Activated CD8-positive, alpha-beta T cell treated with anti-CD3 and anti-CD28 coated beads, Interleukin-2, amount 10 ng/mL, durations not matched to agents 7 days and 5 days (primary cell): ENCODE data around the gene GLRA1. TPM values are rescaled to one million over a fixed set of nuclear protein-coding genes. Genes with fewer than 3 reads are reported as not detected.
"Not testable (repeated sequence)": the region's sequence is repeated elsewhere in the genome, so short reads cannot be mapped to it uniquely, and the experiment has no call there.

ENCODE experiments used
- ATAC-seq: fragments of 150-1000 bp; cut with Tn5 transposase; one replicate; pipeline ENCODE4 v1.10.0; 2021; ENCODE audit warnings: moderate library complexity
- CTCF ChIA-PET: fragments of 350-600 bp; sonication (Branson Sonifier 250); formaldehyde crosslinking; loops from one replicate; lab custom pipeline; 2021; ENCODE audit warnings: antibody characterized with exemption; lab: Charles Lee
- POLR2A ChIA-PET: fragments of 350-600 bp; sonication (Branson Sonifier 250); formaldehyde crosslinking; loops from one replicate; lab custom pipeline; 2021; ENCODE audit warnings: antibody characterized with exemption; lab: Charles Lee
- DNase-seq: peaks from one replicate; pipeline ENCODE4 v3.0.0-alpha.2; 2020
- H3K27ac Mint-ChIP-seq: one replicate; pipeline ENCODE4 v1.8.0; 2021; ENCODE audit warnings: mild to moderate bottlenecking, mixed read lengths
- H3K27me3 Mint-ChIP-seq: one replicate; pipeline ENCODE4 v1.8.0; 2021; ENCODE audit warnings: low read depth, mixed read lengths
- H3K36me3 Mint-ChIP-seq: one replicate; pipeline ENCODE4 v1.8.0; 2021; ENCODE audit warnings: low read depth, mixed read lengths
- H3K4me1 Mint-ChIP-seq: one replicate; pipeline ENCODE4 v1.8.0; 2021; ENCODE audit warnings: low read depth, mixed read lengths
- H3K4me3 Mint-ChIP-seq: one replicate; pipeline ENCODE4 v1.8.0; 2021; ENCODE audit warnings: mild to moderate bottlenecking, mixed read lengths
- H3K9me3 Mint-ChIP-seq: one replicate; pipeline ENCODE4 v1.8.0; 2022; ENCODE audit warnings: mixed read lengths; ENCODE audit not compliant: insufficient read depth
- total RNA-seq, 2 experiments: library from RNA; stranded (reverse); gene quantifications; one replicate each; pipeline ENCODE4 v1.2.3, GENCODE V29; 2021

GLRA1 gene
- total RNA-seq, 2 experiments from 2014 or later, result not detected

- DNase-seq (no peak), ATAC-seq (no peak)
- peaks cover 33% of the 10 kb centered on the region for H3K36me3 Mint-ChIP-seq
- H3K27me3 Mint-ChIP-seq, result no peaks in the 10 kb centered on the region
- H3K27ac Mint-ChIP-seq, result no peak overlapping the region
- CTCF ChIA-PET, result interaction anchor here (5.1 kb wide), 1 partner anchor 13 kb away, joined by 19 read pairs; the partner anchor contains the start of gene G3BP1
- H3K4me1 Mint-ChIP-seq, result peaks cover 43% of the 10 kb centered on the region
- no peaks in the 10 kb centered on the region for H3K9me3 Mint-ChIP-seq
- POLR2A ChIA-PET, result interaction anchor here (1.0 to 3.0 kb wide), 2 partner anchors 8 to 12 kb away, joined by 3 to 19 read pairs; partner anchors contain the start of gene G3BP1
- H3K4me3 Mint-ChIP-seq, result no peak overlapping the region
Measured at GRCh38 chr5:151784141-151784540, 140.5 kb downstream of the GLRA1 start.

- H3K4me3 Mint-ChIP-seq, ATAC-seq, H3K27ac Mint-ChIP-seq, H3K27me3 Mint-ChIP-seq, H3K9me3 Mint-ChIP-seq, DNase-seq: not testable (repeated sequence)
- ChIA-PET CTCF (interaction anchor here (5.1 kb wide), 1 partner anchor 13 kb away, joined by 19 read pairs; the partner anchor contains the start of gene G3BP1), POLR2A (interaction anchor here (3.0 kb wide), 1 partner anchor 12 kb away, joined by 19 read pairs; the partner anchor contains the start of gene G3BP1)
- Mint-ChIP-seq H3K36me3 (peaks cover 35% of the 10 kb centered on the region), H3K4me1 (peaks cover 46% of the 10 kb centered on the region)
Measured at GRCh38 chr5:151783664-151784063, 141.0 kb downstream of the GLRA1 start.

GRCh38 chr5:151781201-151781600, 143.4 kb downstream of the GLRA1 start:
- peaks cover 60% of the 10 kb centered on the region for H3K4me1 Mint-ChIP-seq
- H3K9me3 Mint-ChIP-seq, result no peaks in the 10 kb centered on the region
- H3K27me3 Mint-ChIP-seq, result no peaks in the 10 kb centered on the region
- DNase-seq (no peak), ATAC-seq (no peak)
- no peak overlapping the region for H3K27ac Mint-ChIP-seq
- POLR2A ChIA-PET, result interaction anchor here (1.4 kb wide), 1 partner anchor 10 kb away, joined by 4 read pairs; the partner anchor contains the start of gene G3BP1
- CTCF ChIA-PET, result interaction anchor here (1.0 to 5.1 kb wide), 4 partner anchors 10 to 129 kb away, joined by 3 to 19 read pairs (median 6); partner anchors contain the start of gene G3BP1
- H3K4me3 Mint-ChIP-seq, result no peak overlapping the region
- H3K36me3 Mint-ChIP-seq, result peaks cover 40% of the 10 kb centered on the region

- Mint-ChIP-seq H3K4me1 (peaks cover 63% of the 10 kb centered on the region), H3K27me3 (no peaks in the 10 kb centered on the region), H3K9me3 (no peaks in the 10 kb centered on the region), H3K4me3 (no peak overlapping the region), H3K36me3 (peaks cover 45% of the 10 kb centered on the region), H3K27ac (peak overlapping the region; percentile 43)
- no peak for DNase-seq
- no peak for ATAC-seq
- ChIA-PET POLR2A (interaction anchor here (0.5 to 1.4 kb wide), 2 partner anchors 9 to 15 kb away, joined by 3 to 4 read pairs; partner anchors contain the start of gene G3BP1), CTCF (interaction anchor here (5.1 kb wide), 1 partner anchor 9 kb away, joined by 19 read pairs; the partner anchor contains the start of gene G3BP1)
Measured at GRCh38 chr5:151780348-151780747, 144.3 kb downstream of the GLRA1 start.

- POLR2A ChIA-PET, result interaction anchor here (0.5 to 1.4 kb wide), 2 partner anchors 8 to 15 kb away, joined by 3 to 4 read pairs; partner anchors contain the start of gene G3BP1
- CTCF ChIA-PET, result no interaction called here
Measured at GRCh38 chr5:151779531-151780125, 145.0 kb downstream of the GLRA1 start.

GRCh38 chr5:151775025-151775606, 149.5 kb downstream of the GLRA1 start:
- Mint-ChIP-seq H3K4me3 (peak overlapping the region; percentile 87), H3K27ac (peak overlapping the region; percentile 39), H3K4me1 (peaks cover 58% of the 10 kb centered on the region), H3K9me3 (no peaks in the 10 kb centered on the region), H3K36me3 (peaks cover 61% of the 10 kb centered on the region), H3K27me3 (no peaks in the 10 kb centered on the region)
- ChIA-PET POLR2A (interaction anchor here (6.8 kb wide), 1 partner anchor 16 kb away, joined by 100 read pairs; the partner anchor contains the start of gene ATOX1), CTCF (interaction anchor here (0.6 to 5.3 kb wide), 5 partner anchors 10 to 369 kb away, joined by 3 to 53 read pairs (median 5); no protein-coding TSS in a partner anchor)
- DNase-seq (no peak), ATAC-seq (no peak)

More at GRCh38 chr5:151779531-151780125, 145.0 kb downstream of the GLRA1 start:
- H3K36me3 Mint-ChIP-seq, result peaks cover 50% of the 10 kb centered on the region
- peaks cover 66% of the 10 kb centered on the region for H3K4me1 Mint-ChIP-seq
- DNase-seq (no peak), ATAC-seq (no peak)
- no peak overlapping the region for H3K27ac Mint-ChIP-seq
- H3K4me3 Mint-ChIP-seq, result no peak overlapping the region
- no peaks in the 10 kb centered on the region for H3K9me3 Mint-ChIP-seq
- H3K27me3 Mint-ChIP-seq, result no peaks in the 10 kb centered on the region

GRCh38 chr5:151773951-151774350, 150.7 kb downstream of the GLRA1 start:
- POLR2A ChIA-PET, result interaction anchor here (1.3 to 6.8 kb wide), 2 partner anchors 15 to 369 kb away, joined by 3 to 100 read pairs; partner anchors contain the start of gene ATOX1
- CTCF ChIA-PET, result interaction anchor here (0.7 to 5.3 kb wide), 6 partner anchors 9 to 327 kb away, joined by 3 to 53 read pairs (median 4); partner anchors contain the start of gene SLC36A1
- peaks cover 52% of the 10 kb centered on the region for H3K36me3 Mint-ChIP-seq
- peak overlapping the region; percentile 87 for H3K4me3 Mint-ChIP-seq
- no peaks in the 10 kb centered on the region for H3K9me3 Mint-ChIP-seq
- peaks cover 49% of the 10 kb centered on the region for H3K4me1 Mint-ChIP-seq
- peak overlapping the region; percentile 57 for H3K27ac Mint-ChIP-seq
- no peak for ATAC-seq
- H3K27me3 Mint-ChIP-seq, result no peaks in the 10 kb centered on the region
- DNase-seq, result no peak

GRCh38 chr5:151772846-151773561, 151.6 kb downstream of the GLRA1 start:
- ATAC-seq, result no peak
- POLR2A ChIA-PET, result interaction anchor here (0.6 to 6.8 kb wide), 9 partner anchors 11 to 370 kb away, joined by 3 to 100 read pairs (median 3); partner anchors contain the start of gene ATOX1

More at GRCh38 chr5:151772846-151773561, 151.6 kb downstream of the GLRA1 start:
- DNase-seq, result no peak
- no peaks in the 10 kb centered on the region for H3K9me3 Mint-ChIP-seq
- H3K27me3 Mint-ChIP-seq, result no peaks in the 10 kb centered on the region
- peaks cover 44% of the 10 kb centered on the region for H3K36me3 Mint-ChIP-seq
- H3K4me3 Mint-ChIP-seq, result peak overlapping the region; percentile 87
- peaks cover 45% of the 10 kb centered on the region for H3K4me1 Mint-ChIP-seq
- peak overlapping the region; percentile 81 for H3K27ac Mint-ChIP-seq
- CTCF ChIA-PET, result interaction anchor here (1.1 to 5.3 kb wide), 5 partner anchors 12 to 115 kb away, joined by 4 to 53 read pairs (median 9); no protein-coding TSS in a partner anchor

Other genes starting within 250 kb of the GLRA1 start
- gene SPARC, start 237.9 kb downstream of the GLRA1 start, total RNA-seq, result not detected
- 10 to 100 TPM; 45.2 to 46.6 TPM for gene ATOX1, start 166.2 kb downstream of the GLRA1 start, total RNA-seq
- gene G3BP1, start 152.9 kb downstream of the GLRA1 start, total RNA-seq, result 100 to 1,000 TPM; 193 to 213 TPM